NCI-H1930 (cell line): ENCODE measurements around the gene ZHX3.

ENCODE experiments used
- DNase-seq, 2 experiments: peaks; one replicate each; lab custom pipeline; 2025; lab: John Stamatoyannopoulos, UW

ZHX3 gene

DNA sequence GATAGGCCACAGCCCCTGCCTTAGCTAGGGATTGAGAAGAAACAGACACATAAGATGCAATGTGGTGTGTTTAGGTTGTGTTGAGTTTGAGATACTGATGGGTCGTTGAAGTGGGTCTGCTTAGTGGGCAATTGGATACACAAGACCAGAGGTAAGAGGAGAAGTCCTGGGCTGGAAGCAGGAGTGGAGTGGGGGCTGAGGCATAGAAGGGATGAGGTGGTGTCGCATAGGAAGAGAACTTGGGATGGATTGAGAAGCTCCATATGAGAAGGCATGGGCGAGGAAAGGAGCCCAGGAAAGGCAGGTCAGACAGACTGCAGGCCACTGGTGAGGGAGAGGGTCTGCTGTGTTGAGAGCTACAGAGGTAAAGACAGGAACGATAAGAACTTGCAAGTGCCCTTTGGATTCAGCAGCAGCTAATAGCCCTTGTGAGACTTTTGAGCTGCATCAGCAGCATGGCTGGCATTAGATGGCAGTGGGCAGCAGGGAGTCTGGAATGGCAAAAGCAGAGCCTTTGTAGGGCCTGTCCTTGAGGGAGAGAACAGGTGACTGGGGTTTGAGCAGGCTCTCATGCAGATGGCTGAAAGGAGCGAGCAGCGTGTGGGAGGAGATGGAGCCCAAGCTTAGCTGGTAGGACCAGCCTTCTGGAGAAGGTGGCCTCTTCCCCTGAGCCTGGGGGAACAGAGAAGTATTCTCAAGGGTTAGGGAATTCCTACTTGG lies 147.0 kb downstream of the ZHX3 start:
- DNase-seq = no peak

GRCh38 chr20:41169791-41170351 lies 147.7 kb downstream of the ZHX3 start:
- no peak for DNase-seq

DNA sequence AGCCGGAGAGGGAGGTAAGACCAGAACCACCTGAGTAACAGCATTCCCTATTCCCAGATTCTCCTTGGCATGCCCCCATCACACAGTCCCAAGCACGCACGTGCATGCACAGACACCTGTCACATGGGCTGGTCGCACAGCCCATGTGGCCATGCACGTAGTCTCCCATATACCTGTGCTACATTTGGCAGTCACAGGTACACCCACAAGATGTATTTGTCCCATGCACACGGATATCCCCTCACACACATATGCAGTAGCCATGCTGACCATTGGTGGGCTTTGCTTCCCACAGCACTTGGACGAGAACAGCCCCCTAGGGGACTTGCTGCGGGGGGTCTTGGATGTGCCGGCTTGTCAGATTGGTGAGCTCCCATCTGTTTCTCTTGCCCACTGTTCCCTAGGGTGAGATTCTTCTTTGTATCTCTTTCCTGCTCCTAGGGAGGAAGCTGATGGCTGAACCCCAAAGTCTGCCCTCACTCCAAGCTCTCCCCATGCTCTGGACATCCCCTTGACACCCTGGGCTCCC lies 148.3 kb downstream of the ZHX3 start:
- DNase-seq = no peak

GRCh38 chr20:41168281-41169161 lies 149.0 kb downstream of the ZHX3 start:
- DNase-seq = no peak

GRCh38 chr20:41167481-41168253 lies 149.9 kb downstream of the ZHX3 start:
- DNase-seq = no peak

DNA sequence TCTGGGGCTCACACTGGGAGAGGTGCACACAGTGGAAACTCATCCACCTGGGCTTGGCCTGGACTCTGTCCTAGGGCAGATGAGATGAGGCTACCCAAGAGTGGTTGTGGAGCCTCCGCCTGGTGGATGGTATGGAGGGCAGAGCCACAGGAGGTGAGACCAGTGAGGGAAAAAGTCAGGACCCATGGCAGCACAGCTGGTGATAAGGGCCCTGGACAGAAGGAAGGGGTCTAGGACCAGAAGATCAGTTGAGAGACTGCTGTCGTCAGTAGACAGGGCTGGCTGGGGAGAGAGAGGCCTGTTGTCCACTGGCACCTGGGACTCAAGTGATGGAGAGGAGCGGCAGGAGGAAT lies 150.4 kb downstream of the ZHX3 start:
- DNase-seq = no peak

DNA sequence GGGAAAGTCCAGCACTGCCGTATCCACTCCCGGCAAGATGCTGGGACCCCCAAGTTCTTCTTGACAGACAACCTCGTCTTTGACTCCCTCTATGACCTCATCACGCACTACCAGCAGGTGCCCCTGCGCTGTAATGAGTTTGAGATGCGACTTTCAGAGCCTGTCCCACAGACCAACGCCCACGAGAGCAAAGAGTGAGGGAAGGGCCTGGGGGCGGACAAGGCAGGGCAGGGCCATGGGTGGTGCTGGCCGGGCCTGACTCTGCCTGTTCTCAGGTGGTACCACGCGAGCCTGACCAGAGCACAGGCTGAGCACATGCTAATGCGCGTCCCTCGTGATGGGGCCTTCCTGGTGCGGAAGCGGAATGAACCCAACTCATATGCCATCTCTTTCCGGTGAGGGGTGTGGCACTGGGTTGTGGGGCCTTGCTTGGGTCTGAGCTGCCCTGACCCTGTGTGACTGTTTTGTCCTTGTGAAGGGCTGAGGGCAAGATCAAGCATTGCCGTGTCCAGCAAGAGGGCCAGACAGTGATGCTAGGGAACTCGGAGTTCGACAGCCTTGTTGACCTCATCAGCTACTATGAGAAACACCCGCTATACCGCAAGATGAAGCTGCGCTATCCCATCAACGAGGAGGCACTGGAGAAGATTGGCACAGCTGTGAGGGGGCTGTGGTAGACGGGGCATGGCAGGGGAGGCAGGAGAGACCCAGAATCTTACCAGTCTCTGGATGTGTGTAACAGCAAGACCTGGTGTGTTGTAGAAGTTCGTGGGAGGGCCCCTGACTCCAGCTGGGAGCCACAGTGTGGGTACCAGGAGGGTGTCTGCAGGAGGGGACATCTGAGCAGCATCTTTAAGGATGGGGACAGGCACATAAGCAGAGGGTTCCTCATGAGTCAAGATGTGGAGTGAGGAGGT lies 151.1 kb downstream of the ZHX3 start:
- no peak for DNase-seq

DNA sequence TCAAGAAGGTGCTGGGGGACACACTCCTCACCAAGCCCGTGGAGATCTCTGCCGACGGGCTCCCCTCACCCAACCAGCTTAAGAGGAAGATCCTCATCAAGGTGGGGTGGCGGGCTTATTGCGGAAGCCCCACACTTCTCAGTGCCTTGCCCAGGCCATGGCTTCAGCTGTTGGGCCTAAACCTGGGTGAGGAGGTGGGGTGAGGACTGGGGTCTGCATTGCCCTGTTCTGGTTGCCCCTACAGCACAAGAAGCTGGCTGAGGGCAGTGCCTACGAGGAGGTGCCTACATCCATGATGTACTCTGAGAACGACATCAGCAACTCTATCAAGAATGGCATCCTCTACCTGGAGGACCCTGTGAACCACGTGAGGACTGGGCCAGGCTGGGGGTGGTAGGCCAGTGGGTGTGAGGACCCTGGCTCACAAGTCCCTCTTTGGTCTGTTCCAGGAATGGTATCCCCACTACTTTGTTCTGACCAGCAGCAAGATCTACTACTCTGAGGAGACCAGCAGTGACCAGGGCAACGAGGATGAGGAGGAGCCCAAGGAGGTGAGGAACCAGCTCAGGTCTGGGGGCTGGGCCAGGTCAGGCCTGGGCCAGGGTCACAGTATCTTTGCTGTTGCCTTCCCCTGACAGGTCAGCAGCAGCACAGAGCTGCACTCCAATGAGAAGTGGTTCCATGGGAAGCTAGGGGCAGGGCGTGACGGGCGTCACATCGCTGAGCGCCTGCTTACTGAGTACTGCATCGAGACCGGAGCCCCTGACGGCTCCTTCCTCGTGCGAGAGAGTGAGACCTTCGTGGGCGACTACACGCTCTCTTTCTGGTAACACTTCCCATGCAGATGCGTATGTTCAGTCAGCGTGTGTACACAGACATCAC lies 152.3 kb downstream of the ZHX3 start:
- DNase-seq = no peak

DNA sequence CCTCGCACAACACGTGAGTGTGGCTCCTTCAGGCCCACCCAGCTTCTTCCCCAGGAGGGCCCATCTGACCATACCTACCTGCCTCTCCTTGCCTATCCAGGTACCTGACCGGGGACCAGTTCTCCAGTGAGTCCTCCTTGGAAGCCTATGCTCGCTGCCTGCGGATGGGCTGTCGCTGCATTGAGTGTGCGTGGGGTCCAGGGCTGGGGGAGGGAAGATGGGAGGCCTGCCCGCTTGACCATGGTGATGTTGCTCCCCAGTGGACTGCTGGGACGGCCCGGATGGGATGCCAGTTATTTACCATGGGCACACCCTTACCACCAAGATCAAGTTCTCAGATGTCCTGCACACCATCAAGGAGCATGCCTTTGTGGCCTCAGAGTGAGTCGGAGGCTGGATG lies 153.7 kb downstream of the ZHX3 start:
- no peak for DNase-seq

GRCh38 chr20:41162396-41162795 lies 155.1 kb downstream of the ZHX3 start:
- DNase-seq = no peak

GRCh38 chr20:41161886-41162285 lies 155.6 kb downstream of the ZHX3 start:
- DNase-seq = no peak

GRCh38 chr20:41160686-41161085 lies 156.8 kb downstream of the ZHX3 start:
- DNase-seq = no peak

GRCh38 chr20:41159547-41159946 lies 158.0 kb downstream of the ZHX3 start:
- no peak for DNase-seq

DNA sequence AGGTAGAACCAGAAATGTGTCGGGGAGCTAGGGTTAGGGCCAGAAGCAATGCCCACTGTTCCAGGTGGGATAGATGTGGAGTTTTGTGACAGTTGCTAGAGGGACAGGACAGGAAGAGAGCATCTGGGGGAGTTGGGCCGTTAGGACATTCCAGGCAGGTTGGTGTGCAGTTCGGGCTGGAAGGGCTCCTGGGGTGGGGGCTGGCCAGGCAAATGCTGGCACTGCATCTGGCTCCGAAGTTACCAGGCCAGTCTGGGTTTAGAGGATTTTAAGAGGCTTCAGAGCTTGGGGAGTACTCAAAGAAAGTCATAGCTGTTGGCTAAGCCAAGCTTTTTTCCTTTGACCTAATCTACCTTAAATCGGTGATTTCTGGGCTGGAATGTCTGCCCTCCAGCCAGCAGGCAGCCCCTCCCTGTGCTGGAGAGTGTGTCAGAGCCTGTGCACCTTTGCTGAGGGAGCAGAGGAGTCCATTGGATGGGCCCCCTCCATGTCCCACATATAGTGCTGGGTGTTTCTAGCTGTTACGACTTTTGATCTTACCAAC lies 159.4 kb downstream of the ZHX3 start:
- no peak for DNase-seq

- no peak for DNase-seq
Observed at GRCh38 chr20:41155261-41155660, 162.3 kb downstream of the ZHX3 start.

- DNase-seq = no peak
Observed at GRCh38 chr20:41154436-41155176, 162.9 kb downstream of the ZHX3 start.

DNA sequence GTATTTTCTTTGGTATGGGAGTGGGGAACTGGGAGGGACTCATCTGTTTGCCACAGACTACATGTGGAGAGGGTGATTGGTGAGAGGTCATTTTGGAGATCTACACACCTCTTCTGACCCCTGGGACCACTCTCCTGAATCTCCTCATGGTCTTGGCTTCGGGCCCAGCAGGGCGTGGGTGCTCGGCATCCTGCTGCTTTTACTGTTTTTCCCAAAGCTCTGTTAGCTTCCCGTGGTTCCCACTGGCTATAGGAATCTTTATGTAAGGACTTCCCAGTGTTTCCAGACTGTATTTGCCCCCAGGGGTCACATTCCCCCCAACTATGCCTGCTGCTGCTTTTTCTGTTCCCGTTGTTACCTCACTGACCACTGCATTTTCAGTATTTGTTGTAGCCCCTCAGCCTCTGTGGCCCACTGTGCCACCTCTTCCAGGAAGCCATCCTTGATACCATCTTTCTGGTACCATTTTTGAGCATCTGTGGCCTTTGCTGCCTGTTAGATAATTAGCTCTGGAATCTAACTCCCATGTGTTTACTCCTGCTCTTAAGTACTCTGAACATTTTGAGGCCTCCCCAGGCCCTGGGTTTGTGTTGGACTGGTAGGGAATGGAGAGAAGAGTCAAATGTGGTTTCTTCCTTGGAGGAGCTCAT lies 165.3 kb downstream of the ZHX3 start:
- DNase-seq = no peak

DNA sequence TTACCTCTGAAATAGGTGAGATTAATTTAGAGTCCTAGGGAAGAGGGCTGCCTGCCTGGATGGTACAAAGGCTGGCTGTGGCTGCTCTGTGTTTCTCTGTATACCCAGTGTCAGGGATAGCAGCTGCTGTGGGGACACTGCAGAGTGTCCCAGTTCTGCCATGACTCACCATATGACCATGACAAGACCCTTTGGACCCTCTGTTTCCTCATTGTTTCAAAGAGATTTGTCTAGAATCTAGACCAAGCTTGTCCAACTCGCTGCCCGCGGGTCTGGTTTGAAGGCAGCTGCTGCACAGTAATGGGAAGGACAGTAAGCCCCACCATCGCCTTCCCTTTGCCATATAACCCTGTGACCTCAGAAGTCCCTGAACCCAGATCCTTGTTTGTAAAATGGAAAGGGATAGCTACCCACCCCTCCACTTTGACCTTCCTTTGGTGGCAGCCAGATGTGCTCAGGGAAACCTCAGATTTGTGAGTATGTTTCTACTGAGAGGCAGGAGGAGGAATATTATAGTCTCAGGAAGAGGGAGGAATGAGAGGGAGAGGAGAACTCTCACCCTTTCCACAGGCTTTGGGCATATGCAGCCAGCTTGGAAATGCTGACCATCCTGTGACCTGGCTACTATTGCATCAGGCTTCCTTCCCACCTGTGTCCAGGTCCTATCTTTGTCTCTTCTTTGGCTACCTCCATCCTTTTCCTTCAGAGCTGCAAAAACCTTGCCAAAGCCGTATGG lies 166.2 kb downstream of the ZHX3 start:
- DNase-seq = no peak
